HL-60 (cell line): ENCODE results near the gene GPR82.

ENCODE experiments used
- GABPA ChIP-seq: IDR thresholded peaks from 2 replicates; pipeline ENCODE4 v1.6.1; 2012; ENCODE audit warnings: low read depth
- POLR2AphosphoS5 ChIP-seq: IDR thresholded peaks from 2 replicates; pipeline ENCODE4 v1.6.1; 2012; ENCODE audit warnings: low read depth
- TF ChIP-seq, protein P1 (sequence below): IDR thresholded peaks from one replicate; pipeline ENCODE4 v1.5.1; 2011; ENCODE audit warnings: low read length, control low read depth, inconsistent platforms; ENCODE audit not compliant: insufficient read depth
- TF ChIP-seq, protein P2 (sequence below): IDR thresholded peaks from 2 replicates; pipeline ENCODE4 v1.6.1; 2012; ENCODE audit warnings: low read depth; ENCODE audit not compliant: insufficient replicate concordance

DNA sequence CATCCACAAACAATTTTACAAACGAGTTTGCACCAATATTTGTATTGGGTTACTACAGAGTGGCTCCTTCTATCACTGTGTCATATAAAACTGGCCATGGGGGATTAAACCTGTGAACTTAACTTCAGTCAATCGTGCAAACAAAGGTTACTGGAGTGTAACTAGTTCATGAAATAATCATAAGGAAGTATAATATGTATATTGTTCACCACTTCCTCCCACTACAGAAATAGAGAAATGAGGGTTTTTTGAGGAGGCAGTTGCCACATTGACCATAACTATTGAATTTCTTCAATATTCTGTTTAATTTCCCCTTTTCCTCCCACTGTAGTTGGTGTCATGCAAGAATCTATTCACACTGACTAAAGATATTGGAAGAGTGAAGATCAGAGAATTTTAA is at the start of gene GPR82:
- TF ChIP-seq, protein P1, sequence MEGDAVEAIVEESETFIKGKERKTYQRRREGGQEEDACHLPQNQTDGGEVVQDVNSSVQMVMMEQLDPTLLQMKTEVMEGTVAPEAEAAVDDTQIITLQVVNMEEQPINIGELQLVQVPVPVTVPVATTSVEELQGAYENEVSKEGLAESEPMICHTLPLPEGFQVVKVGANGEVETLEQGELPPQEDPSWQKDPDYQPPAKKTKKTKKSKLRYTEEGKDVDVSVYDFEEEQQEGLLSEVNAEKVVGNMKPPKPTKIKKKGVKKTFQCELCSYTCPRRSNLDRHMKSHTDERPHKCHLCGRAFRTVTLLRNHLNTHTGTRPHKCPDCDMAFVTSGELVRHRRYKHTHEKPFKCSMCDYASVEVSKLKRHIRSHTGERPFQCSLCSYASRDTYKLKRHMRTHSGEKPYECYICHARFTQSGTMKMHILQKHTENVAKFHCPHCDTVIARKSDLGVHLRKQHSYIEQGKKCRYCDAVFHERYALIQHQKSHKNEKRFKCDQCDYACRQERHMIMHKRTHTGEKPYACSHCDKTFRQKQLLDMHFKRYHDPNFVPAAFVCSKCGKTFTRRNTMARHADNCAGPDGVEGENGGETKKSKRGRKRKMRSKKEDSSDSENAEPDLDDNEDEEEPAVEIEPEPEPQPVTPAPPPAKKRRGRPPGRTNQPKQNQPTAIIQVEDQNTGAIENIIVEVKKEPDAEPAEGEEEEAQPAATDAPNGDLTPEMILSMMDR, result no peak
- TF ChIP-seq POLR2AphosphoS5 (no peak), GABPA (no peak)
- TF ChIP-seq, protein P2, sequence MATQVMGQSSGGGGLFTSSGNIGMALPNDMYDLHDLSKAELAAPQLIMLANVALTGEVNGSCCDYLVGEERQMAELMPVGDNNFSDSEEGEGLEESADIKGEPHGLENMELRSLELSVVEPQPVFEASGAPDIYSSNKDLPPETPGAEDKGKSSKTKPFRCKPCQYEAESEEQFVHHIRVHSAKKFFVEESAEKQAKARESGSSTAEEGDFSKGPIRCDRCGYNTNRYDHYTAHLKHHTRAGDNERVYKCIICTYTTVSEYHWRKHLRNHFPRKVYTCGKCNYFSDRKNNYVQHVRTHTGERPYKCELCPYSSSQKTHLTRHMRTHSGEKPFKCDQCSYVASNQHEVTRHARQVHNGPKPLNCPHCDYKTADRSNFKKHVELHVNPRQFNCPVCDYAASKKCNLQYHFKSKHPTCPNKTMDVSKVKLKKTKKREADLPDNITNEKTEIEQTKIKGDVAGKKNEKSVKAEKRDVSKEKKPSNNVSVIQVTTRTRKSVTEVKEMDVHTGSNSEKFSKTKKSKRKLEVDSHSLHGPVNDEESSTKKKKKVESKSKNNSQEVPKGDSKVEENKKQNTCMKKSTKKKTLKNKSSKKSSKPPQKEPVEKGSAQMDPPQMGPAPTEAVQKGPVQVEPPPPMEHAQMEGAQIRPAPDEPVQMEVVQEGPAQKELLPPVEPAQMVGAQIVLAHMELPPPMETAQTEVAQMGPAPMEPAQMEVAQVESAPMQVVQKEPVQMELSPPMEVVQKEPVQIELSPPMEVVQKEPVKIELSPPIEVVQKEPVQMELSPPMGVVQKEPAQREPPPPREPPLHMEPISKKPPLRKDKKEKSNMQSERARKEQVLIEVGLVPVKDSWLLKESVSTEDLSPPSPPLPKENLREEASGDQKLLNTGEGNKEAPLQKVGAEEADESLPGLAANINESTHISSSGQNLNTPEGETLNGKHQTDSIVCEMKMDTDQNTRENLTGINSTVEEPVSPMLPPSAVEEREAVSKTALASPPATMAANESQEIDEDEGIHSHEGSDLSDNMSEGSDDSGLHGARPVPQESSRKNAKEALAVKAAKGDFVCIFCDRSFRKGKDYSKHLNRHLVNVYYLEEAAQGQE, result no peak
